Endothelial cell of umbilical vein (primary cell): ENCODE measurements around the gene C6orf141. TPM values are rescaled to one million over a fixed set of nuclear protein-coding genes. Genes with fewer than 3 reads are reported as not detected.

Source experiments
- BruUV-seq: library from RNA; stranded (reverse); fragments of 400-500 nt; replicated peaks from 2 replicates; lab custom pipeline; 2021; lab: Mats Ljungman, UMichigan
- CTCF ChIA-PET: fragments of 300-600, 350-600 bp; sonication (Branson Sonifier 250); formaldehyde crosslinking; loops from one replicate; lab custom pipeline; 2021; ENCODE audit warnings: antibody characterized with exemption, inconsistent platforms; lab: Charles Lee
- POLR2A ChIA-PET: fragments of 300-600, 350-600 bp; sonication (Branson Sonifier 250); formaldehyde crosslinking; loops from one replicate; lab custom pipeline; 2021; ENCODE audit warnings: antibody characterized with exemption, inconsistent platforms; lab: Charles Lee
- DNase-seq: peaks from one replicate; pipeline ENCODE4 v3.0.0-alpha.2; 2011; ENCODE audit warnings: low read depth, low spot score
- FAIRE-seq: peaks from 2 replicates; lab custom pipeline; 2011; peaks lifted over from hg19 to GRCh38; lab: Jason Lieb, UNC
- H2AFZ ChIP-seq: 2 replicates; pipeline ENCODE4 v1.6.0; 2012; ENCODE audit warnings: low read depth, low read length, control low read depth, inconsistent platforms
- H3K27ac ChIP-seq: 2 replicates; pipeline ENCODE4 v1.5.1; 2011; ENCODE audit warnings: low read depth, mild to moderate bottlenecking, control low read depth, low read length, moderate library complexity; ENCODE audit not compliant: insufficient read depth
- H3K27me3 ChIP-seq, 2 experiments: 2 replicates each; pipeline versions ENCODE4 v1.6.0 to v1.6.1; 2011; ENCODE audit warnings: low read length in 2 of 2, mixed read lengths in 1 of 2; ENCODE audit not compliant: control insufficient read depth in 2 of 2, insufficient read depth in 2 of 2
- H3K36me3 ChIP-seq, 2 experiments: 2 replicates in 1 of 2; 3 replicates in 1 of 2; pipeline ENCODE4 v1.5.1; 2011; ENCODE audit warnings: low read length in 2 of 2, mild to moderate bottlenecking in 1 of 2, moderate library complexity in 1 of 2; ENCODE audit not compliant: control insufficient read depth in 2 of 2, insufficient read depth in 2 of 2; ENCODE audit errors: extremely low read depth in 1 of 2
- H3K4me1 ChIP-seq: 3 replicates; pipeline ENCODE4 v1.5.1; 2011; ENCODE audit warnings: mild to moderate bottlenecking, low read length; ENCODE audit not compliant: control insufficient read depth, insufficient read depth; ENCODE audit errors: extremely low read depth
- H3K4me2 ChIP-seq: 2 replicates; pipeline ENCODE4 v1.6.1; 2011; ENCODE audit warnings: low read length, control low read depth, mixed read lengths; ENCODE audit not compliant: insufficient read depth
- H3K4me3 ChIP-seq, 3 experiments: fragments of 200-600 bp in 1 of 3; sonication (generic), shearing (Covaris generic) in 1 of 3; replicated peaks in 1 of 3; 2 replicates each; pipeline ENCODE4 v1.5.1; 2011 to 2016; ENCODE audit warnings: control low read depth in 3 of 3, low read length in 3 of 3, mild to moderate bottlenecking in 2 of 3, inconsistent platforms in 1 of 3, low read depth in 1 of 3, moderate library complexity in 1 of 3; ENCODE audit not compliant: insufficient read depth in 1 of 3
- H3K79me2 ChIP-seq: 2 replicates; pipeline ENCODE4 v1.6.0; 2012; ENCODE audit warnings: low read length, inconsistent platforms; ENCODE audit not compliant: control insufficient read depth, insufficient read depth
- H3K9ac ChIP-seq: replicated peaks from 2 replicates; pipeline ENCODE3; 2011; ENCODE audit warnings: low read length, control low read depth; ENCODE audit not compliant: insufficient read depth; ENCODE audit errors: extremely low read depth
- H3K9me1 ChIP-seq: replicated peaks from 3 replicates; pipeline ENCODE4 v1.6.0; 2011; ENCODE audit warnings: mild to moderate bottlenecking, low read length; ENCODE audit not compliant: control insufficient read depth, insufficient read depth; ENCODE audit errors: extremely low read depth
- H3K9me3 ChIP-seq: replicated peaks from 2 replicates; pipeline ENCODE4 v1.5.1; 2012; ENCODE audit warnings: low read length, inconsistent platforms; ENCODE audit not compliant: control insufficient read depth, insufficient read depth
- H4K20me1 ChIP-seq: replicated peaks from 2 replicates; pipeline ENCODE3; 2011; ENCODE audit warnings: mild to moderate bottlenecking, low read length; ENCODE audit not compliant: control insufficient read depth, insufficient read depth; ENCODE audit errors: extremely low read depth
- CTCF ChIP-seq, 2 donors: IDR thresholded peaks; 1 replicate in 1 of 2; 2 replicates in 1 of 2; pipeline ENCODE4 v1.5.1; 2011; ENCODE audit warnings: low read length in 2 of 2, mild to moderate bottlenecking in 2 of 2, moderate library complexity in 2 of 2, control low read depth in 1 of 2, inconsistent platforms in 1 of 2, low read depth in 1 of 2; ENCODE audit not compliant: insufficient read depth in 1 of 2; ENCODE audit errors: extremely low read depth in 1 of 2
- EZH2 ChIP-seq: IDR thresholded peaks from 2 replicates; pipeline ENCODE4 v1.6.1; 2012; ENCODE audit warnings: borderline replicate concordance, low read depth, mild to moderate bottlenecking, moderate library complexity, low read length, inconsistent platforms; ENCODE audit not compliant: severe bottlenecking
- FOS ChIP-seq: IDR thresholded peaks from 2 replicates; pipeline ENCODE4 v1.6.1; 2011; ENCODE audit warnings: mild to moderate bottlenecking, low read length, moderate library complexity, borderline replicate concordance; ENCODE audit not compliant: insufficient read depth
- GATA2 ChIP-seq: IDR thresholded peaks from 2 replicates; pipeline ENCODE4 v1.7.0; 2011; ENCODE audit warnings: low read depth, mild to moderate bottlenecking, moderate library complexity, mixed read lengths, low read length; ENCODE audit not compliant: insufficient read length, insufficient read depth
- JUN ChIP-seq: IDR thresholded peaks from 2 replicates; pipeline ENCODE4 v1.6.1; 2011; ENCODE audit warnings: borderline replicate concordance, low read depth; ENCODE audit not compliant: insufficient read length, insufficient read depth
- MYC ChIP-seq: IDR thresholded peaks from one replicate; pipeline ENCODE4 v1.6.1; 2011; ENCODE audit warnings: mild to moderate bottlenecking, low read depth, low read length
- POLR2A ChIP-seq: IDR thresholded peaks from 2 replicates; pipeline ENCODE4 v1.6.1; 2012; ENCODE audit warnings: low read depth, mild to moderate bottlenecking, control low read depth, low read length
- POLR2AphosphoS5 ChIP-seq: IDR thresholded peaks from 2 replicates; pipeline ENCODE4 v1.6.1; 2012; ENCODE audit warnings: low read depth, mild to moderate bottlenecking, control low read depth, low read length, moderate library complexity; ENCODE audit not compliant: insufficient read depth
- dilution Hi-C: fragments of 300-500 bp; cut with MboI; formaldehyde crosslinking; loops from one replicate; pipeline ENCODE4 v1.15.0; 2019; ENCODE audit warnings: low sequenced_read_pairs; ENCODE audit not compliant: extremely low pct_ligation_motif_present
- intact Hi-C: fragments of 100-400 bp; cut with micrococcal nuclease; formaldehyde crosslinking; loops from one replicate; pipeline ENCODE4 v1.10.0; 2022
- polyA plus RNA-seq, 4 experiments: library from polyadenylated mRNA; depleted of rRNA in 3 of 4; stranded (reverse) in 3 of 4; unstranded in 1 of 4; fragments of >200 nt; gene quantifications; 2 replicates each; pipeline versions ENCODE4 v1.2.1 to v1.2.3, GENCODE V29; 2011 to 2012; ENCODE audit warnings: missing spikeins in 1 of 4
- total RNA-seq: library from RNA; stranded (reverse); gene quantifications from 2 replicates; pipeline ENCODE4 v1.2.3, GENCODE V29; 2021
- TF ChIP-seq, protein P1 (sequence below): IDR thresholded peaks from 2 replicates; pipeline ENCODE4 v1.6.1; 2011; ENCODE audit not compliant: insufficient read depth, insufficient read length

C6orf141 gene
- total and polyA plus RNA-seq, 2 donors (not counting 3 experiments of a cell fraction or from before 2014, with no cell fraction given), result 5.7 to 15.5 TPM

DNA sequence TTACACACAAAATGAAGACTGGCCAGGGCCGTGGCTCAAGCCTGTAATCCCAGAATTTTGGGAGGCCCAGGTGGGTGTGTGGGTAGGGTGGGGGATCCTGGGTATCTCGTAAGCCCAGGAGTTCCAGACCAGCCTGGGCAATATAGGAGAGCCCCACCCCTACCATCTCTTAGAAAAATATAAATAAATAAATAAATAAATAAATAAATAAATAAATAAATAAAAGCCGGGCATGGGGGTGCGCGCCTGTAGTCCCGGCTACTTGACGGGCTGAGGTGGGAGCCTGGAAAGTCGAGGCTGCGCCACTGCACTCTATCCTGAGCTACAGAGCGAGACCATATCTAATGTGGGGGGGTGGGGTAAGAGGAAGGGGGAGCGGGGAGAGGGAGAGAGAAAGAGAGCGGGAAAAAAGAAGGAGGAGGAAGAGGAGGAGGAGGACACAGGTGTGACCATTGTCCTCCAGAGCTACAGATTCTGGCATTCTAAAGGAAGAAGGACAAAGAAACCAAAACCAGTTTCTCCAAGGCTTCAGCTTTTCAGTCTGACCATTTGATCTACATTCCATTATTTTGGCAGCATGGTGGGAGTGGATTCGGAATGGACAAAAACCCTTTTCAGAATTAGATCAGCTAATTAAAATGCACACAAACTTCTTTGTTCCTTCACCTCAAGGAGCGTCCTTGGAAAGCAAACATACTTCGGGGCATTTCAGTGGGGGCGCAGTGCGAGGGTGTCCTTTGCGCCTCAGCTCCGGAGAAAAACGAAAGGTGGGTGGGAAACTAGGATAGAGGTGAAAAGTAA is 577 bp upstream of the C6orf141 start:
- BruUV-seq, result TSS peak; percentile 43
- CTCF ChIA-PET, result interaction anchor here (0.6 to 6.8 kb wide), 12 partner anchors 8 to 57 kb away, joined by 3 to 80 read pairs (median 5); no protein-coding TSS in a partner anchor
- Histone ChIP-seq H3K9ac (peak overlapping the region; percentile 67), H3K27ac (no peak overlapping the region), H3K9me3 (no peaks in the 10 kb centered on the region), H4K20me1 (no peaks in the 10 kb centered on the region), H3K79me2 (peaks cover 19% of the 10 kb centered on the region), H3K4me1 (peaks cover 24% of the 10 kb centered on the region), H2AFZ (peak overlapping the region; percentile 83), H3K9me1 (no peaks in the 10 kb centered on the region), H3K4me2 (peak overlapping the region; percentile 79), H3K27me3 (peaks cover 0 to 3% of the 10 kb centered on the region in 2 experiments), H3K36me3 (no peaks in the 10 kb centered on the region), H3K4me3 (peak overlapping the region; percentile 51 to 71 (median 59))
- POLR2A ChIA-PET, result no interaction called here
- dilution Hi-C loops (no loop called here), intact Hi-C loops (loop anchor here (1.0 to 5.0 kb wide), 2 partner anchors 57 to 223 kb away; no protein-coding TSS in a partner anchor)
- FAIRE-seq (no peak), DNase-seq (peak; percentile 21)
- TF ChIP-seq EZH2 (no peak), JUN (no peak), POLR2AphosphoS5 (no peak), FOS (no peak), CTCF (IDR thresholded peaks at IDR 0.05; ENCODE audit: extremely low read depth in 1 of 2, insufficient read depth in 1 of 2, low read depth in 1 of 2, low read length in 2 of 2) (no peak), POLR2A (no peak), MYC (no peak), GATA2 (no peak)
- TF ChIP-seq, protein P1, sequence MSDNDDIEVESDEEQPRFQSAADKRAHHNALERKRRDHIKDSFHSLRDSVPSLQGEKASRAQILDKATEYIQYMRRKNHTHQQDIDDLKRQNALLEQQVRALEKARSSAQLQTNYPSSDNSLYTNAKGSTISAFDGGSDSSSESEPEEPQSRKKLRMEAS, result no peak
